DMS114 treated with DMSO at 0.1 percent for 48 hours (cell line): ENCODE measurements around the gene EPB41L4B.
"Not testable (repeated sequence)": the region's sequence is repeated elsewhere in the genome, so short reads cannot be mapped to it uniquely, and the experiment has no call there.

Experiments used
- DNase-seq: peaks from one replicate; lab custom pipeline; 2025; ENCODE audit not compliant: unreplicated experiment; lab: John Stamatoyannopoulos, UW

The EPB41L4B gene

DNA sequence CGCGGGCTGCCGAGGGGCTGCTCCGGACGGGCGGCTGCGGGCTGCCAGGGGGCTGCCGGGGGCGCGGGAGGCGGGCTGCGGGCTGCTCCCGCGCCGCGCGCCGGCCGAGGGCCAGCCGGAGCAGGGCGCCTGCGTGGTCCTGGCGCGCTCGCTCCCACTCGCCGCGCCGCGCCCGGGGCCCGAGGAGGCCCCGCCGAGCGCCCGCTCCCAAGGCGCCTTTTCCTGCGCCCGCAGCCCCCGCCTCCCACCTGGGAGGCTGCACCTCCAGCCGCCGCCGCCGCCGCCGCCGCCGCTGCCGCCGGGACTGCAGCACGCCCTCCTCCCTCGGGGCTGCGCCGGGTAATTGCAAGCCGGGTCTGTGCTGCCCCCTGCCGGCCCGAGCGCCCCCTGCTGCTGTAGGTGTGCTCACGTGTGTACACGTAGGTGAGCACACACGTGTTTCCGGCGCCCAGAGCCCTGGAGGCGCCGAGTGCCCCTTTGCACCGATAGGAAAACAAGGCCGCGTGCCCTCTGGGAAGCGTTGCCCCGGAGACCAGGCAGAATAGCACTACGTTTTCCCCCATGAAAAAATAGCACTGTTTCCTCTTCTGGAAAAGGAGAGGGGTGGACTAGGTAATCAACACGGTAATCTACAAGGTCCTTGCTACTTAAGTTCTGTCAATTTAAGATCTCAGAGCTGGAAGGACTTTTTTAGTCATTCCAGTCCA is at the start of gene EPB41L4B:
Gene EPB41L4B, minus strand, starts transcription at position 318 of the 707 bp plus-strand sequence. CDS start 613 bp downstream, outside the sequence.
- peak; percentile 15 for DNase-seq

DNA sequence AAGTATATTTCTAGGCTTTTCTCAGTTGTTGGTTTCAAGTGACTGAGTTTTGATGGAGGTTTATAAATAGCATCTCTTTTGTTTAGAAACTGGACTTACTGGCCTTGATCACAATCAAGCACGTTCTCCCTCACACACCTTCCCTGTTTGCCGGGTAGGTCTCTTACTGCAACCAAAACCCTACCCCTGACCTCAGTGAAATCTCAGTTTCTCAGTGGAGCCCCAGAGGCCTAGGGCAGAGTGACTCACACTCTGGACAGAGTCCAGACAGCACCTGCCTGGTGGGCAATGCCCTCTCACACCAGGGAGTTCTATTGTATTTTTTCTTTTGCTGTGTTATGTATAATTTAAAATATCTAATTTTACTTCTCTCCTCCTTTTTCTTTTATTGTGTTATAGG is 48.4 kb upstream of the EPB41L4B start:
- DNase-seq: no peak

DNA sequence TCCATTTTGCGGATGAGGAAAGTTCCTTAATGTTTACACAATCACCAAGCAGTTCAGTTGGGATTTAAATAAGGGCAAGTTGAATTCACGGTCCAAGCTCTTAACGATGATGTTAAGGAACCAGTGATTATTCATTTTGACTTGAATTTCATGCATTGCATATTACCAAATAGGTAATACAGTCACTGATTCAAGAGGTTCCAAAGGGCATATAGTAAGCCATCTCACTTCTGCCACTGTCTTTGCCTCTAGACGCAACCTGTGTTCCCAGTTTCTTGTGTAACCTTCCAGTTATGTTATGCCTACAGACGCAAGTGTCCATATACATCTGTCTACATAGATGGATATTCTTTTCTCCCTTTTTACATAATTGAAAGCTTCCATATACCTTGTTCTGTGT is 39.9 kb upstream of the EPB41L4B start:
- DNase-seq: no peak

DNA sequence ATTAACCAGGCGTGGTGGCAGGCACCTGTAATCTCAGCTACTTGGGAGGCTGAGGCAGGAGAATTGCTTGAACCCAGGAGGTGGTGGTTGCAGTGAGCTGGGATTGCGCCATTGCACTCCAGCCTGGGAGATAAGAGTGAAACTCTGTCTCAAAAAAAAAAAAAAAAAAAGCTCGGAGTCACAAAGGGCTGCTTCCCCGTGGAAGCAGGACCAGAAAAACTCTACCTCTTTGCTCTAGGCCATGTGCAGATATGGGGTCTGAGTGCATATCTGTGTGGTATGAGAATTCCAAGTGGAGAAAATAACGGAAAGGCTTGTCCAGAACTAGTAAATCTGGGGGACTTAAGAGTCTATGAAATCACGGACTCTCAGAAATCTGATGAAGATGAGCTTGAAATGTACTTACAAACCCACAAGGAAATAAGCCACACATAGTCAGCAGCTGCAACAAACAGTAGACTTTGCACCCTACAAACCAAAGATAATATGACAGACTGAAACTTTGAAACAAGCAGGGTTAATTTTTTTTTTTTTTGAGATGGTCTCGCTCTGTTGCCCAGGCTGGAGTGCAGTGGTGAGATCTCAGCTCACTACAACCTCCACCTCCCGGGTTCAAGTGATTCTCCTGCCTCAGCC is 38.2 kb upstream of the EPB41L4B start:
- not testable (repeated sequence) for DNase-seq

DNA sequence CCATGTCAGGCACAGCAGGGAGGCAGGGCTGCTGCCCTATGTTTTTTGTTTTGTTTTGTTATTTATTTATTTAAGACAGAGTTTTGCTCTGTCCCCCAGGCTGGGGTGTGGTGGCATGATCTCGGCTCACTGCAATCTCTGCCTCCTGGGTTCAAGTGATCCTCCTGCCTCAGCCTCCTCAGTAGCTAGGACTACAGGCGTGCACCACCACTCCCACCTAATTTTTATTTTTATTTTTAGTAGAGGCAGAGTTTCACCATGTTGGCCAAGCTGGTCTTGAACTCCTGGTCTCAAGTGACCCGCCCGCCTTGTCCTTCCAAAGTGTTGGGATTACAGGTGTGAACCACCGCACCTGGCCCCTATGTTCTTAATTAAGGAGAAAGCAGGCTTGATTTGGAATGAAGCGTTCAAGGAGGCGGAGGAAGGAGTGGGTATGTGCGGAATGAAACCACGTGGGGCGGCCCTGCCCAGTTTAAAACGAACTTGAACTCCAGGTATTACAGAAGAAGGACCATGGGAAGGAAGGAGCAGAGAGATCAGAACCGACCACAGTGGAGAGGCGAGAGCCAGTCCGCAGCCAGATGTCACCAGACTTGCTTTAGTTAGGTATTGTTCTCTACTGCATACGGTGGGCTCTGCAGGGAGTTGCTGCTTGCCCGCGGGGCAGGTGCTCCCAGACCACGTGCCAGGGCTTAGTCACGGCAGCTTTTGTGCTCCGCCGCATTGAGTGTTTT is 34.9 kb upstream of the EPB41L4B start:
- DNase-seq: no peak

DNA sequence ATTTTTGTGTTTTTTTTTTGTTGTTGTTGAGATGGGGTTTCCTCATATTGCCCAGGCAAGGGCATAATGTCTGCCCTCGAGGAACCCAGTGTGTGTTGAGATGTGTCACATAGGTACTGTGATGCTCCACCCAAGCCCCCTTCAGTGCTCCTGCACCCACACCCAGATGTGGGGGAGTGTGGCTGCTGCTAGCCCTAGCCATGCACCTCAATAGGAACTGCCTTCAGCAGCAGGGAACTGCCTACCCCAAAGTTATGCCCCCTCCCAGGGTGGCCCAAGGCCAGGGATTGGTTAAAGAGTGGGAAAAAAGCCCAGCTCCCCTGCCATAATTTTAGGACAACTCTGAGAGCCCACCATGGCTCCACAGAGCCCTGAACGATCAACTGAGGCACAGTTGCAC is 33.3 kb upstream of the EPB41L4B start:
- no peak for DNase-seq

DNA sequence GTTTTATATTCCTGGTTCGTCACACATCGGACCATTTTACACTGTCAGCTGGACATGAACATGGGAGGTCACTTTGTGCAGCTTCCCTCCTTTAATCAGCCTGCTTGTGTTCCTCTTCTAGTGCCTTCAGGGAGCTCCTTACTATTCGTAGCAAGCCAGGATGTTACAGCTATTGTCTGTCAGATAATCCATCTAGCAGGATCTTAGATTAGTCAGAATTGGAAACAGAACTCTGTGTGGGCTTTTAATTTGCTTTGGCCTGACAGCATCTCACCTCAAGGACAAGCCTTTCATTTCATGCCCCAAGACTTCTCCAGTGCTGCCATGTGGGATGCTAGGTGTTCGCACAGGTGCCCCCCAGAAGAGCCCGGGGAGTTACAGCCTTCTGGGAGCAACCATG is 30.2 kb upstream of the EPB41L4B start:
- no peak for DNase-seq

DNA sequence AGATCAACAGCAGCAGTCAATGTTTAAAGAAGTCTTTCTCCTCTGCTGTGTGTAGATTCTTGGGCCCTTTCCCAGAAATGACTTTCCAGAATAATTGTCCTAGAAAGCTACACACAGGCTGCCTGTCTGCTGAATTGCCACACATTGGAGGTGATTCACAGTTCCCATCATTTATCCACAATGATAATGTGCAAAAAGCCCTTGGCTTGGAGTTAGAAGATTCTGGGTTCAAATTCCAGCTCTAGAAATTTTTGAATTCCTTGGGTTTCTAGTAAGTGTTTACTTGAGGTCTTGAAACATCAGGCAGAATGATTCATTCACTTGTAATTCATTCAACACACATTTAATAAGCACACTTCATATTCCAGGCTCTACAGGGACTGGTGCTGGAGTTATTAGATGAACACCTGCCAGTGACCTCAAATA is 28.6 kb upstream of the EPB41L4B start:
- no peak for DNase-seq

DNA sequence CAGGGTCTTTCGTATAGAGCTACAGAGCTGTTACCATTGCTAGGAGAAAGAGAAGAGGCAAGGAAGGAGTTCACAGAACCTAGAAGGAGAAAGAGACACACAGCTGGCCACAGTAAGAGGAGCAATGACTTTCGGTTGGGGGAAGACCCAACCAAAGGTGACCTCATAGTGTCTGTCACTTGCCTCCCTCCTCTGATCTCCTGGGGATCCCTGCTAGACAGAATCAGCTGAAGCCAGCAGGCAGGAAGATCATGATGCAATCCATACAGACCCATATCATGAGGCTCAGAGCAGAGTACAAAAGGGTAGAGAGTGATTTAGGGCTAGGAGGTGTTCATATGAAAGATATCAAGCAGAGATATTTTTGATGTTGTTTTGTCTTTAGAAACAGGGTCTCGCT is 26.0 kb upstream of the EPB41L4B start:
- no peak for DNase-seq

DNA sequence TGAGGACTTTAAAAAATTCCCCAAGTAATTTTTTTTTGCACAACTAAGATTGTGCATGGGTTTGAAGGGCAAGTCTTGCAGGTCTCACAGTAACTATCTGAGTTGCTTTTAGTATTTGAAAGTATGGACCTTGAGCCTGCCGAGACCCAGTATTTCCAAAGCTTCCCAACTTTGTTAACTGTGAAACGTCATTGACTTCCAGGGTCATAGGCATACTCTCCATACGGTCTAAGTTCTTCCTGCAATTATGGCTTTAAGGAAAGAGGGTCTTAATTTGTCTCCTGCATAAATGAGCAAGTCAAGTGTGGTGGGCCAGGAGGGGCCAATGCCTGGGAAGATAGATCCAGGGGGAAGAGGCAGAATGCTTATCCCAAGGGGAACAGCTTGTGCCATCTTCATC is 24.0 kb upstream of the EPB41L4B start:
- DNase-seq: no peak

DNA sequence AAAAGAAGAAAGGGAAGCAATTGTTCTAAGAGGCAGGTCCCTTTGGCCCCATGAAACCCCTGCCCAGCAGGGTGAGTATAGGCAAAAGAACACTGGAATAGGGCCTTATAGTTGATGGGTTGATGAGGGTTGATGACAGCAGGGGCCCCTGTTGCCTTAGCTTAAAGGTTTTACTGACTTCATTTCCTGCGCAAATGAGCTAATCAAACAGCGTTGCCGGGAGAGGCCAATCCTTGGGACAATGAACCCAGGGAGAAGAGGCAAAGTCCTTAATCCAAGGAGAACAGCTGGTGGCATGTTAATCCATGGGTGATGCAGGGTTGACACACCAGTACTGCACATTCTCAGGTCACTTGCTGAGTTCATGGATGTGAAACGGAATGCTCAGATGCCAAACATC is 22.0 kb upstream of the EPB41L4B start:
- no peak for DNase-seq

DNA sequence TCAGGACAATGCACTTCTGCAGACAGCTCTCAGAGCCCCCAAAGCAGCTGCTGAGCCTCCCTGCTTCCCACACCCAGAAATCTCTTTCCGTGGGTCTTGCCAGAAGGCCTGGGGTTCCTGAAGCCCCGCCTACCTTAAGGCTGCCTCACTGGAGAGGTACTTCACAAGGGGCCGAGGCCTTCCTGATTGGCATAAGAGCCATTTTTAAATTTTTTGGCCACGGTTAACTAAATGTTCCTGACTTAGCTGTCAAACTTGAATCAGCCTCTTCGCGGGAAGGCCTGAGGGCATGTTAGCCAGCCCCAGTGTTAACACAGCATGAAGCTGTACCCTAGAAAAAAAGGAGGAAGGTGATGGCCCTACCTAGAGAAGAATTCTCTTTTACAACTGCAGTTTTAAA is 20.7 kb upstream of the EPB41L4B start:
- no peak for DNase-seq

DNA sequence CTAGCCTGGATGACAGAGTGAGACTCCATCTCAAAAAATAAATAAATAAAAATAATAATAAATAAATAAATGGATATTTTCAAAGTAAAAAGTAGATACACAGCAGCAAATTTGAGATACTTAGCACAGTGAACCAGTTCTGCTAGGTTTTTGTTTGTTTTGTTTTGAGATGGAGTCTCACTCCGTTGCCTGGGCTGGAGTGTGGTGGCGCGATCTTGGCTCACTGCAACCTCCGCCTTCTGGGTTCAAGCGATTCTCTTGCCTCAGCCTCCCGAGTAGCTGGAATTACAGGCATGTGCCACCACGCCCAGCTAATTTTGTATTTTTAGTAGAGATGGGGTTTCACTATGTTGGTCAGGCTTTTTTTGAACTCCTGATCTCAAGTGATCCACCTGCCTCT is 20.1 kb upstream of the EPB41L4B start:
- not testable (repeated sequence) for DNase-seq

DNA sequence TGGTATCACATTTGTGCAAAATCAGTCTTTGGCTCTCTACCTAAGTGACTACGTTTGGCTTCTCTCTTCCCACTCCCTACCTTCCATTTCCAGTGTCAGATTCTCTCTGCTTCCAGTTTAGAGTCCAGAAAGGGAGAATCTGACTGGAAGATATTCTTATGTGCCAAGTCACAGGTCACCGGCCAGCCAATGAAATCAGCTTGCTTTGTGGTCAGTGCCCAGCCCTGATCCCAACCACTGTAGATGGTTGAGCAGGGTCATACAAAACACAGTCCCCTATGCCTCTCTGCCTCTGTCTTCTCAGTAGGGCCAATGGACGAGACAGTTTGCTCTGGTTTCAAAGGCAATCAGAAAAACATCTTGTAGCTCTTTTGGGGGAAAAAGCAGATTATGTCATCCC is 15.6 kb upstream of the EPB41L4B start:
- DNase-seq: no peak

DNA sequence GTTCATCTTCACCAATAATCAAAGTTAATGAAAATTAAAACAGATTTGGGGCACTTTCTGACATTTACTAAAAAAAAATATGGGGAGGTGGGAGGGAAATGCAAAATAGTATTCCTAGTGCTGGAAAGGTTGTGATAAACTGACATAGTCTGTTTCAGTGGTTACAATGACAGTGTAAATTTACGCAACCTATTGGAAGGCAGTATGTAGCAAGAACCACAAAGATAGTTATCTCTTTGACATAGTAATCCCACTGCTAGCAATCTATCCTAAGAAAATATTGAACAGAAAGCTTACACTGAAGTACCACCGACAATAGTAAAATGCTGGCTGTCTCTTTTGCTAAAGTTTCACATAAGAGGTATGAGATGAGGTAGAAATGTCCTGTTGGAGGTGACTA is 15.1 kb upstream of the EPB41L4B start:
- DNase-seq: no peak

DNA sequence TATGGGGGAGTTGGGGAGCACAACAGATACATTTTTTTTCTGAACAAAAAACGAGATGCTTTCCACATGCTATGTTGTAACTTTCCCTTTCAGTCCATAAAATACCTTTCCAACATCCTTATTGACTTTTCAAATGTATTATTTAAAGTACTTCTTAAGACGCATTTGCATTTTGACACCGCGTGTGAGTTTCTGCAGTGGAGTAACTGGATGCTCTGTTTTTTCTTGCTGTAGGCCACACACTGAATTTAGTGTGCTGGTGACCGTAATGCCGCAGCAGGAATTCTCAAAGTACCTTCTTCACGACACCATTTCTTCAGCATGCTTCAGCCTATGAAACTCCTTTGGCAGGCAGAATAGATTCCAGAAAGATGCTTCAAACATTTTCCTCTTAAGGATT is 14.3 kb upstream of the EPB41L4B start:
- DNase-seq: no peak

DNA sequence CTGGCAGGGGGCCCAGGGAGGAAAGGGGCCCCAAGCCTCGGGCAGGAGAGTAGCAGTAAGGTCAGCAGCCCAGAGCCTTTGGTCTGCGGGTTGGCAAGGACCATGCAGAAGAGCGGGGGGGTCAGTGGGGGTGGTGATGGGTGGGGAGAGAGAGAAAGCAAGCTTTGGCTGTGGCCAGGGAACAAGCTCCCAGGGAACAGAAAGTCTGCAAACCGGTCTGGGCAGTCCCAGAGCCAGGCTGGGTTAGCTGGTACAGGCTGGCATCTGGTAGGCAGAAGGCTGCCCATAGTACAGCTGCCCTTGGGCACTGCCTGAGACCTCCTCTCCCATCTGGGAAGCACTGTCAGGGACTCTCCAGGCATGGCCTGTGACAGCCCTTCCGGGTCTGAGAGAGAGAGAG is 10.5 kb upstream of the EPB41L4B start:
- no peak for DNase-seq

DNA sequence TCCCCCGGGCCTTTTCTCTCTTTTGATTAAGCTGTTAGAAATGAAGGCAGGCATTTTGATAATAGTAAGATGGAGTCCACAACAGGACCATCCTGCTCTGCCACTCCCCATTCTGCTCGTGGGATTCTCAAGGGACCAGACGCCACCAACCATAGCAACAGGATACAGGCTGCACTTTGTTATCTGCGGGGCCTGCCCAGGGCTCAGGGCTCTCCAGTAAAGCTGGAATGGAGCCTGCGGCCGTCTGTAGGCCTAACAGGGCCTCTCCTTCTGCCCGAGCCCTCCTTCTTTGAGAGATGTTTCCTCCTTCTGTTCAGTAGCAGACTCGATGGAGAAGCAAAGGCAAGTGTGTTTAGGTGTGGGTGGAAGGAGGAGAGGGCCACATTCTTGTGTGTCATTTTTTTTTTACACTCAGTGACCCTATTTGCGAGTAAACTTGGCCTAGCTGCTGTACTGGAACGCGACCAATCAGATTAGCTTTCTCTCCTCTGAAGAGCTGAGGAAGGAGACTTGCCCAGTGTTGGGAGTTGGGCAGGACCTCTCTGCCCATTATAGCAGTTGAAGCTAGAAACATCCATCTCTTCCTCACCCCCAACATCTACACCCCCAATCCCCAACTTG is 8.9 kb upstream of the EPB41L4B start:
- DNase-seq: no peak

DNA sequence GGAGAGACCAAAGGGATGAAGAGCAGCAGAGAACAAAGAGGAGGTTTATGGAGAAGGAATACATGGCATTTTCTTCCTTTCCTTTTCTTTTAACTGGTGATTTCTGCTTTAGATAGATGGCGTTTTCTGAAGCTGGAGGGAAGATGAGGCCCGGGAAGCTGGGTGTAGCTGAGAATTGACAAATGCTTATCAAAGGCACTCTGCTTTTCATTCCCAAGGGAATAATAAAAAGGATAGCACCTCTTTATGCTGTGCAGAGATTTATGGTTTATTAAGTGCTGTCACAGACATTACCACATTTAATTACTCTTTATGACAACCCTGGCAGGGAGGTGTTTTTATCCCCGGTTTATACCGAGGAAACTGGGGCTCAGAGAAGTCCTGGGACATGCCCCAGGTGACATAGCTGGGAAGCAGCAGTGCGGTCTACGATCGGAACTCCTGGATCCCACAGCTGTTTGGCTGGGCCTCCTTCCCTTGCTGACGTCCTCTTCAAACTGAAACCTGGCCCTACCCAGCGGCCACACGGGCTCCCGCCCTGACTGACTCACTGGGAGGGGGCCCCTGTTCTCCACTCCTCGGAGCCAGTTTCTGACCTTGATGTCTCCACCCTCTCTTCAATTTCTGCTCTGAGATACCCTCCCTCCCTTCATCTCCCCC is 8.2 kb upstream of the EPB41L4B start:
- no peak for DNase-seq

DNA sequence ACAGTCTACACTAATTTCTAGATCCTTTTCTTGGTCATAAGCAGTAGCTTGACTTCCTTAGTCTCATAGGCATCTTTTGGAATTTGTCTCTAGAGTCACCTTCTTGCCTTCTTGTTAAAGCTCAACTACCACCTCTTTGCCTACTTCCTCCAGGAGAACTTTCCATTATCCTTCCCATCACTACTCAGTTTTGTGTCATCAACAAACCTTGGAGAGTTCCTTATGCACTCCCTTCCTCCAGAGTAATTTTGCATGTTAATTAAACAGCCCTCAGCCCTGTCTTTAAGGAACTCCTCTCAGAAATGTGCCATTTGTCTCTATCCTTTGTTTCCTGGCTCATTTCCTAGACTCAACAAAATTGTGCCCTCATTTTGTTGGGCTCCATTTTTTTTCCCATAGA is 4.2 kb upstream of the EPB41L4B start:
- no peak for DNase-seq

DNA sequence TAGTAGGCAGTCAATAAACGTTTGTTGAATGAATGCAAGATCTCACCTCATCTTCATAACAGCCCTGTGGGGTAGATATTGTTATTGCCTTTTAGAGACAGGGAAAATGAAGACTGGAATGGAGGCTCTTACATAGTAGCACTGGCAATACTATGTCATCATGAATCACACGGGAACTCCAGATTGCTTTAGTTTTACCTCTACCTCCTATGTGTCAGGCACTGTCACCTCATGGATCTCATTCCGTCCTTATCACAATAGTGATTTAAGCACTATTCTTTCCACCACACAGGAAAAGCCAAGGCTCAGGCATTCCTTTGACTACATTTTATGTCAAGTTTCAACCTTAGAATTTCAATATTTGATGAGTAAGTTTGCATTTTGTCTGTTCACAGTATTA is 2.9 kb upstream of the EPB41L4B start:
- DNase-seq: no peak
